ENCODE measurements around the gene KIF26A. TPM values are rescaled to one million over a fixed set of nuclear protein-coding genes. Genes with fewer than 3 reads are reported as not detected.

KIF26A gene
- total and polyA plus RNA-seq, 2 of the 13 experiments (the other 11 are each of a cell fraction or from before 2014, with no cell fraction given) = not detected

DNA sequence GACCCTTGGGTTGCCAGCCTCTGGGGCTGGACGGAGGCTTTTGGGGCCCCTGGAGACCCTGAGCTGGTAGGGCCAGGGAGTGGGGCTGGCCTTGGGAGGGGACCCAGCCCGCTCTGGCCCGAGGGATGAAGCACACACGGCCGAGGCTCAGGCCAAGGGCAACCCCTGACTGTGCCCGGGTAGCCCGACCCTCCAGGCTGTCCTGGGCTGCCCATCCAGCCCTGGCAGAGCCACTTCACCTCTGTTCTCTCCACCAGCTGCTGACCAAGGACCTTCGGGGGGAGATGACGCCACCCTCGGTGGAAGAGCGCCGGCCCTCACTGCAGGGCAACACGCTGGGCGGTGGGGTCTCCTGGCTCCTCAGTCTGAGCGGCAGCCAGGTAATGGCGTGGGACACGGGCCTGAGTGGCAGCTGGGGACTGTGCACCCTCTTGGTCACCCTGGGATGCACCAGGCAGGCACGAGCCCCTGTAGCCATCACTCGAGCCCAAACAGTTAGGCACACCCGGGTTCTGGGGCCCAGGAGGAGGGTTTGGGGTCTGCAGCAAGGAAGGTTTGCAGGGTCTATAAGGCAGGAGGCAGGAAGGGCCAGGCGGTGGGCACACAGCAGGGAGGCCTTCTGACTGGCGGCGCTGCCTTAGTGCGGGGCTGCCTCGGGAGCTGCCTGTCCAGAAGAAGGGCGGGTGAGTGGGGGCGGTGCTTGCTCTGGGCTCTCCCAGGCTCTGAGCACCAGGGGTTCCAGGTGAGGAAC is 33.1 kb upstream of the KIF26A start (continued):
- TF ChIP-seq ZNF33B (CRISPR knock-in tag; IDR thresholded peaks at IDR 0.05) (no peak), ZSCAN20 (CRISPR knock-in tag; IDR thresholded peaks at IDR 0.05; ENCODE audit: borderline replicate concordance) (no peak), PITX1 (CRISPR knock-in tag; IDR thresholded peaks at IDR 0.05) (no peak), ZNF547 (CRISPR knock-in tag; IDR thresholded peaks at IDR 0.05) (no peak), HMG20A (CRISPR knock-in tag; IDR thresholded peaks at IDR 0.05; ENCODE audit: borderline replicate concordance) (no peak)
- TF ChIP-seq, protein P1, sequence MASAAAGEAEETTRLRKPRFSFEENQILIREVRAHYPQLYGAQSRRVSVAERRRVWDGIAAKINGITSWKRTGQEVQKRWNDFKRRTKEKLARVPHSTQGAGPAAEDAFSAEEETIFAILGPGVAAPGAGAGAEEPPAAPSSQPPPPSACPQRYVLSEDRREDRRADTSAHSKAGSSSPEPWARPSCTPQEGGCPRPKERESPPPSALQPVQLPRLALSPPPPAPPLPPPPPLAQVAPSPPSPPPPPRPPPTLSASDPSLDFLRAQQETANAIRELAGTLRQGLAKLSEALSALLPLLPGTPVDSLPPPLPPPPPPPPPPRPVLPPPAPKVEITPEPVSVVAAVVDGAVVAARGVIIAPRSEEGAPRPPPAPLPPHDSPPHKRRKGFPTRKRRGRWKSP (CRISPR knock-in tag; IDR thresholded peaks at IDR 0.05) = no peak
- TF ChIP-seq, protein P2, sequence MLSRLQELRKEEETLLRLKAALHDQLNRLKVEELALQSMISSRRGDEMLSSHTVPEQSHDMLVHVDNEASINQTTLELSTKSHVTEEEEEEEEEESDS (CRISPR knock-in tag; IDR thresholded peaks at IDR 0.05; ENCODE audit: borderline replicate concordance) = no peak

DNA sequence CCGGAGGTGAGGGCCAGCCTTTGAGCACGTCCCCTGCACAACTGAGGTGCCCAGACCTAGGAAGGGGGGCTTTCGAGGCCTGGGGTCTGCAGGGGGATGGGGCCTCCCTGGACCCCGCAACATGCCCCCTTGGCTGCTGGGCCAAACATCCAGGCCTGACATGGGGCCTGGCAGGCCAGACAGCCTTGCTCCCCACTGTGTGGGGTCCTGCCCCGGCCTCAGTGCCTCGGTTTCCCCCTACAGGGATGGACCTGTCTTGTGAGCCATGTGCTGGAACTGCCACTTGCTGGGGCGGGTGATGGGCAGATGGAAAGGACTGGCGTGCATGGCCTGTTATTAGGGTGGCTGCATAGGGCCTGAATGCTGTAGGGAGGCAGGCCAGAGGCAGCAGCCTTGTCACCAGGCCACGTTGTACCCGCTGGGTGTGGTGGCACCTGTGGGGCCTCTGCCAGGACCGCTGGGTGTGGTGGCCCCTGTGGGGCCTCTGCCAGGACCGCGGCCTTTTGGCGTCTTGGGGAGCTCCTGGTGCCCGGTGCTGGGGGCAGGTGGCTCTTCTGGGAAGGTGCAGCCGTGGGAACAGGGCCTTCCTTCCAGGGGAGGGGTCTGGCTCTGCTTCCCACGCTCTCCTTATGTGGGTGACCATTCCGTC is 32.4 kb upstream of the KIF26A start:
- no peaks in the 10 kb centered on the region for H3K9me3 ChIP-seq (ENCODE audit: low read length)
- POLR2A ChIA-PET = no interaction called here
- WGBS (ENCODE audit: low lambda C conversion rate) = 50% methylated on average over 4 of the region's 18 CpGs
- H3K4me2 ChIP-seq (ENCODE audit: low read depth, low read length) = no peak overlapping the region
- CTCF ChIA-PET (ENCODE audit: low intra/inter-chr PET ratio, low total read pairs) = no interaction called here
- no peak overlapping the region for H3K9ac ChIP-seq (ENCODE audit: insufficient read depth, low read depth, low read length)
- FAIRE-seq = no peak
- no peak overlapping the region for H3K4me3 ChIP-seq (replicated peaks in 1 of 3; ENCODE audit: insufficient read depth in 1 of 3, low read depth in 2 of 3, low read length in 3 of 3)
- H3K27ac ChIP-seq (ENCODE audit: extremely low read length, insufficient read depth, low read length) = no peak overlapping the region
- no peaks in the 10 kb centered on the region for H3K4me1 ChIP-seq (ENCODE audit: insufficient read depth, low read length)
- H3K79me2 ChIP-seq (ENCODE audit: insufficient read depth, low read length) = no peaks in the 10 kb centered on the region
- H4K20me1 ChIP-seq (ENCODE audit: insufficient read depth, low read length) = no peaks in the 10 kb centered on the region
- ATAC-seq = no peak
- intact Hi-C loops (cut with micrococcal nuclease; ENCODE audit: unreplicated experiment) (no loop called here), in situ Hi-C loops (cut with HindIII; ENCODE audit: extremely low pct_ligation_motif_present, low pct_unique_long_range_greater_than_20kb) (no loop called here)
- BruUV-seq (replicated peaks) = no TSS peak
- DNase-seq (ENCODE audit: low spot score) = no peak
- no peak overlapping the region for H2AFZ ChIP-seq (ENCODE audit: low read length)
- no peaks in the 10 kb centered on the region for H3K36me3 ChIP-seq (replicated peaks in 1 of 2; ENCODE audit: control insufficient read depth in 1 of 2, insufficient read depth in 2 of 2, low read length in 2 of 2)
- H3K27me3 ChIP-seq (ENCODE audit: control insufficient read depth in 1 of 2, insufficient read depth in 2 of 2, low read length in 2 of 2) = peaks cover 7 to 28% of the 10 kb centered on the region in 2 experiments; a peak in 4 of 5 replicates
- TF ChIP-seq PCBP1 (IDR thresholded peaks at IDR 0.05; ENCODE audit: borderline replicate concordance, low read depth, low read length) (no peak), HNRNPLL (IDR thresholded peaks at IDR 0.05; ENCODE audit: low read depth, low read length, poor library complexity, severe bottlenecking) (no peak), HDAC2 (CRISPR knock-in tag; IDR thresholded peaks at IDR 0.05) (no peak), ZNF251 (CRISPR knock-in tag; IDR thresholded peaks at IDR 0.05) (no peak)
- TF ChIP-seq, protein P2 (CRISPR knock-in tag; IDR thresholded peaks at IDR 0.05; ENCODE audit: borderline replicate concordance) = no peak
- TF ChIP-seq, protein P3, sequence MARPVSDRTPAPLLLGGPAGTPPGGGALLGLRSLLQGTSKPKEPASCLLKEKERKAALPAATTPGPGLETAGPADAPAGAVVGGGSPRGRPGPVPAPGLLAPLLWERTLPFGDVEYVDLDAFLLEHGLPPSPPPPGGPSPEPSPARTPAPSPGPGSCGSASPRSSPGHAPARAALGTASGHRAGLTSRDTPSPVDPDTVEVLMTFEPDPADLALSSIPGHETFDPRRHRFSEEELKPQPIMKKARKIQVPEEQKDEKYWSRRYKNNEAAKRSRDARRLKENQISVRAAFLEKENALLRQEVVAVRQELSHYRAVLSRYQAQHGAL (CRISPR knock-in tag; IDR thresholded peaks at IDR 0.05; ENCODE audit: not compliant biosample characterization) = no peak
- TF ChIP-seq, protein P4, sequence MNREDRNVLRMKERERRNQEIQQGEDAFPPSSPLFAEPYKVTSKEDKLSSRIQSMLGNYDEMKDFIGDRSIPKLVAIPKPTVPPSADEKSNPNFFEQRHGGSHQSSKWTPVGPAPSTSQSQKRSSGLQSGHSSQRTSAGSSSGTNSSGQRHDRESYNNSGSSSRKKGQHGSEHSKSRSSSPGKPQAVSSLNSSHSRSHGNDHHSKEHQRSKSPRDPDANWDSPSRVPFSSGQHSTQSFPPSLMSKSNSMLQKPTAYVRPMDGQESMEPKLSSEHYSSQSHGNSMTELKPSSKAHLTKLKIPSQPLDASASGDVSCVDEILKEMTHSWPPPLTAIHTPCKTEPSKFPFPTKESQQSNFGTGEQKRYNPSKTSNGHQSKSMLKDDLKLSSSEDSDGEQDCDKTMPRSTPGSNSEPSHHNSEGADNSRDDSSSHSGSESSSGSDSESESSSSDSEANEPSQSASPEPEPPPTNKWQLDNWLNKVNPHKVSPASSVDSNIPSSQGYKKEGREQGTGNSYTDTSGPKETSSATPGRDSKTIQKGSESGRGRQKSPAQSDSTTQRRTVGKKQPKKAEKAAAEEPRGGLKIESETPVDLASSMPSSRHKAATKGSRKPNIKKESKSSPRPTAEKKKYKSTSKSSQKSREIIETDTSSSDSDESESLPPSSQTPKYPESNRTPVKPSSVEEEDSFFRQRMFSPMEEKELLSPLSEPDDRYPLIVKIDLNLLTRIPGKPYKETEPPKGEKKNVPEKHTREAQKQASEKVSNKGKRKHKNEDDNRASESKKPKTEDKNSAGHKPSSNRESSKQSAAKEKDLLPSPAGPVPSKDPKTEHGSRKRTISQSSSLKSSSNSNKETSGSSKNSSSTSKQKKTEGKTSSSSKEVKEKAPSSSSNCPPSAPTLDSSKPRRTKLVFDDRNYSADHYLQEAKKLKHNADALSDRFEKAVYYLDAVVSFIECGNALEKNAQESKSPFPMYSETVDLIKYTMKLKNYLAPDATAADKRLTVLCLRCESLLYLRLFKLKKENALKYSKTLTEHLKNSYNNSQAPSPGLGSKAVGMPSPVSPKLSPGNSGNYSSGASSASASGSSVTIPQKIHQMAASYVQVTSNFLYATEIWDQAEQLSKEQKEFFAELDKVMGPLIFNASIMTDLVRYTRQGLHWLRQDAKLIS (CRISPR knock-in tag; IDR thresholded peaks at IDR 0.05) = no peak

All from HepG2 (cell line).